Endothelial cell of umbilical vein (primary cell): ENCODE data around the gene INTS14. TPM values are rescaled to one million over a fixed set of nuclear protein-coding genes. Genes with fewer than 3 reads are reported as not detected.

Experiments used
- BruUV-seq: library from RNA; stranded (reverse); fragments of 400-500 nt; replicated peaks from 2 replicates; lab custom pipeline; 2021; lab: Mats Ljungman, UMichigan
- CTCF ChIA-PET: fragments of 300-600, 350-600 bp; sonication (Branson Sonifier 250); formaldehyde crosslinking; loops from one replicate; lab custom pipeline; 2021; ENCODE audit warnings: antibody characterized with exemption, inconsistent platforms; lab: Charles Lee
- POLR2A ChIA-PET: fragments of 300-600, 350-600 bp; sonication (Branson Sonifier 250); formaldehyde crosslinking; loops from one replicate; lab custom pipeline; 2021; ENCODE audit warnings: antibody characterized with exemption, inconsistent platforms; lab: Charles Lee
- DNase-seq: peaks from one replicate; pipeline ENCODE4 v3.0.0-alpha.2; 2011; ENCODE audit warnings: low read depth, low spot score
- FAIRE-seq: peaks from 2 replicates; lab custom pipeline; 2011; peaks lifted over from hg19 to GRCh38; lab: Jason Lieb, UNC
- H2AFZ ChIP-seq: 2 replicates; pipeline ENCODE4 v1.6.0; 2012; ENCODE audit warnings: low read depth, low read length, control low read depth, inconsistent platforms
- H3K27ac ChIP-seq: 2 replicates; pipeline ENCODE4 v1.5.1; 2011; ENCODE audit warnings: low read depth, mild to moderate bottlenecking, control low read depth, low read length, moderate library complexity; ENCODE audit not compliant: insufficient read depth
- H3K27me3 ChIP-seq, 2 experiments: 2 replicates each; pipeline versions ENCODE4 v1.6.0 to v1.6.1; 2011; ENCODE audit warnings: low read length in 2 of 2, mixed read lengths in 1 of 2; ENCODE audit not compliant: control insufficient read depth in 2 of 2, insufficient read depth in 2 of 2
- H3K36me3 ChIP-seq, 2 experiments: 2 replicates in 1 of 2; 3 replicates in 1 of 2; pipeline ENCODE4 v1.5.1; 2011; ENCODE audit warnings: low read length in 2 of 2, mild to moderate bottlenecking in 1 of 2, moderate library complexity in 1 of 2; ENCODE audit not compliant: control insufficient read depth in 2 of 2, insufficient read depth in 2 of 2; ENCODE audit errors: extremely low read depth in 1 of 2
- H3K4me1 ChIP-seq: 3 replicates; pipeline ENCODE4 v1.5.1; 2011; ENCODE audit warnings: mild to moderate bottlenecking, low read length; ENCODE audit not compliant: control insufficient read depth, insufficient read depth; ENCODE audit errors: extremely low read depth
- H3K4me2 ChIP-seq: 2 replicates; pipeline ENCODE4 v1.6.1; 2011; ENCODE audit warnings: low read length, control low read depth, mixed read lengths; ENCODE audit not compliant: insufficient read depth
- H3K4me3 ChIP-seq, 3 experiments: fragments of 200-600 bp in 1 of 3; sonication (generic), shearing (Covaris generic) in 1 of 3; replicated peaks in 1 of 3; 2 replicates each; pipeline ENCODE4 v1.5.1; 2011 to 2016; ENCODE audit warnings: control low read depth in 3 of 3, low read length in 3 of 3, mild to moderate bottlenecking in 2 of 3, inconsistent platforms in 1 of 3, low read depth in 1 of 3, moderate library complexity in 1 of 3; ENCODE audit not compliant: insufficient read depth in 1 of 3
- H3K79me2 ChIP-seq: 2 replicates; pipeline ENCODE4 v1.6.0; 2012; ENCODE audit warnings: low read length, inconsistent platforms; ENCODE audit not compliant: control insufficient read depth, insufficient read depth
- H3K9ac ChIP-seq: replicated peaks from 2 replicates; pipeline ENCODE3; 2011; ENCODE audit warnings: low read length, control low read depth; ENCODE audit not compliant: insufficient read depth; ENCODE audit errors: extremely low read depth
- H3K9me1 ChIP-seq: replicated peaks from 3 replicates; pipeline ENCODE4 v1.6.0; 2011; ENCODE audit warnings: mild to moderate bottlenecking, low read length; ENCODE audit not compliant: control insufficient read depth, insufficient read depth; ENCODE audit errors: extremely low read depth
- H3K9me3 ChIP-seq: replicated peaks from 2 replicates; pipeline ENCODE4 v1.5.1; 2012; ENCODE audit warnings: low read length, inconsistent platforms; ENCODE audit not compliant: control insufficient read depth, insufficient read depth
- H4K20me1 ChIP-seq: replicated peaks from 2 replicates; pipeline ENCODE3; 2011; ENCODE audit warnings: mild to moderate bottlenecking, low read length; ENCODE audit not compliant: control insufficient read depth, insufficient read depth; ENCODE audit errors: extremely low read depth
- EZH2 ChIP-seq: IDR thresholded peaks from 2 replicates; pipeline ENCODE4 v1.6.1; 2012; ENCODE audit warnings: borderline replicate concordance, low read depth, mild to moderate bottlenecking, moderate library complexity, low read length, inconsistent platforms; ENCODE audit not compliant: severe bottlenecking
- FOS ChIP-seq: IDR thresholded peaks from 2 replicates; pipeline ENCODE4 v1.6.1; 2011; ENCODE audit warnings: mild to moderate bottlenecking, low read length, moderate library complexity, borderline replicate concordance; ENCODE audit not compliant: insufficient read depth
- GATA2 ChIP-seq: IDR thresholded peaks from 2 replicates; pipeline ENCODE4 v1.7.0; 2011; ENCODE audit warnings: low read depth, mild to moderate bottlenecking, moderate library complexity, mixed read lengths, low read length; ENCODE audit not compliant: insufficient read length, insufficient read depth
- JUN ChIP-seq: IDR thresholded peaks from 2 replicates; pipeline ENCODE4 v1.6.1; 2011; ENCODE audit warnings: borderline replicate concordance, low read depth; ENCODE audit not compliant: insufficient read length, insufficient read depth
- MYC ChIP-seq: IDR thresholded peaks from one replicate; pipeline ENCODE4 v1.6.1; 2011; ENCODE audit warnings: mild to moderate bottlenecking, low read depth, low read length
- POLR2A ChIP-seq: IDR thresholded peaks from 2 replicates; pipeline ENCODE4 v1.6.1; 2012; ENCODE audit warnings: low read depth, mild to moderate bottlenecking, control low read depth, low read length
- POLR2AphosphoS5 ChIP-seq: IDR thresholded peaks from 2 replicates; pipeline ENCODE4 v1.6.1; 2012; ENCODE audit warnings: low read depth, mild to moderate bottlenecking, control low read depth, low read length, moderate library complexity; ENCODE audit not compliant: insufficient read depth
- dilution Hi-C: fragments of 300-500 bp; cut with MboI; formaldehyde crosslinking; loops from one replicate; pipeline ENCODE4 v1.15.0; 2019; ENCODE audit warnings: low sequenced_read_pairs; ENCODE audit not compliant: extremely low pct_ligation_motif_present
- intact Hi-C: fragments of 100-400 bp; cut with micrococcal nuclease; formaldehyde crosslinking; loops from one replicate; pipeline ENCODE4 v1.10.0; 2022
- polyA plus RNA-seq, 4 experiments: library from polyadenylated mRNA; depleted of rRNA in 3 of 4; stranded (reverse) in 3 of 4; unstranded in 1 of 4; fragments of >200 nt; gene quantifications; 2 replicates each; pipeline versions ENCODE4 v1.2.1 to v1.2.3, GENCODE V29; 2011 to 2012; ENCODE audit warnings: missing spikeins in 1 of 4
- total RNA-seq: library from RNA; stranded (reverse); gene quantifications from 2 replicates; pipeline ENCODE4 v1.2.3, GENCODE V29; 2021
- TF ChIP-seq, protein P1 (sequence below): IDR thresholded peaks from 2 replicates; pipeline ENCODE4 v1.6.1; 2011; ENCODE audit not compliant: insufficient read depth, insufficient read length
- TF ChIP-seq, protein P2 (sequence below), 2 donors: IDR thresholded peaks; 1 replicate in 1 of 2; 2 replicates in 1 of 2; pipeline ENCODE4 v1.5.1; 2011; ENCODE audit warnings: low read length in 2 of 2, mild to moderate bottlenecking in 2 of 2, moderate library complexity in 2 of 2, control low read depth in 1 of 2, inconsistent platforms in 1 of 2, low read depth in 1 of 2; ENCODE audit not compliant: insufficient read depth in 1 of 2; ENCODE audit errors: extremely low read depth in 1 of 2

Gene INTS14
- total and polyA plus RNA-seq, 2 donors (not counting 3 experiments of a cell fraction or from before 2014, with no cell fraction given), result 41.7 to 52.6 TPM

DNA sequence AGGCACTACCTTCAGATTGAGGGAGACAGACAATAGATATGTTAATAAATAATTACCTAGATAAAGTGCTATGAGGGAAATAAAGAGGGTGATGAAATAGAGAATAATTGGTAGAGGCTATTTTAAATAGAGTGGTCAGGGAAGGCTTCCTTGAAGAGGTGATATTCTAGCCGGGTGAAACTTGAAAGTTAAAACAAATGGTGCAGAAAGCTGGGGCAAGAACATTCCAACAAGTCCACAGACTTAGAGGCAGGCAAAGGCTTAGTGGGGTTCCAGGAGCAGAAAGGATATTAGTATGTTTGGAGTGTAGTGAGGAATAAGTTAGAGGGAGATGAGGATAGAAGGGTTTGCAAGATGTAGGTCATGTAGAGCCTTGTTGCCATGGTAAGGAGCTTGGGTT, 70.6 kb downstream of the INTS14 start:
- Histone ChIP-seq H3K4me3 (no peak overlapping the region), H4K20me1 (no peaks in the 10 kb centered on the region), H2AFZ (no peak overlapping the region), H3K9me3 (no peaks in the 10 kb centered on the region), H3K27me3 (no peaks in the 10 kb centered on the region), H3K27ac (no peak overlapping the region), H3K79me2 (peaks cover 82% of the 10 kb centered on the region), H3K9me1 (no peaks in the 10 kb centered on the region), H3K4me1 (no peaks in the 10 kb centered on the region), H3K36me3 (no peaks in the 10 kb centered on the region), H3K9ac (no peak overlapping the region), H3K4me2 (no peak overlapping the region)
- BruUV-seq, result no TSS peak
- TF ChIP-seq JUN, result no peak
- no peak for TF ChIP-seq MYC
- TF ChIP-seq POLR2AphosphoS5, result no peak
- no peak for TF ChIP-seq GATA2
- no peak for TF ChIP-seq EZH2
- intact Hi-C loops, result no loop called here
- no peak for FAIRE-seq
- CTCF ChIA-PET, result interaction anchor here (1.4 kb wide), 1 partner anchor 9 kb away, joined by 3 read pairs; no protein-coding TSS in a partner anchor
- dilution Hi-C loops, result no loop called here
- POLR2A ChIA-PET, result no interaction called here
- DNase-seq, result no peak

DNA sequence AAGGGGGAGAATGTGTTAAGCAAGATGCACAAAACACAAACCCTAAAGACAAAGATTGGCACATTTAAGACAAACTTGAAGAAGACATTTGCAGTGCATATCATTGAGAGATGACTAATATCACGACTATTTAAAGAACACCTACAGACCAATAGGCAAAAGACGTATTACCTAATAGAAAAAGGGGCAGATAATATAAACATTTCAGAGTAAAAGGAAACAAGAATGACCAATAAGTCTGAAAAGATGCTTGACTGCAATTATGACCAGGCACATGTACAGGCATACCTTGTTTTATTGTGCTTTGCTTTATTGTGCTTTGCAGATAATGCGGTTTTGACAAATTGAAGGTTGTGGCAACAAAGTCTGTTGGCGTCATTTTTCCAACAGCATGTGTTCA, 75.7 kb downstream of the INTS14 start:
- DNase-seq (no peak), FAIRE-seq (no peak)
- H3K27me3 ChIP-seq, result no peaks in the 10 kb centered on the region
- H3K4me2 ChIP-seq, result no peak overlapping the region
- CTCF ChIA-PET, result no interaction called here
- H3K4me1 ChIP-seq, result peaks cover 5% of the 10 kb centered on the region
- TF ChIP-seq POLR2A, result no peak
- no peak for TF ChIP-seq POLR2AphosphoS5
- TF ChIP-seq EZH2, result no peak
- TF ChIP-seq JUN, result no peak
- TF ChIP-seq FOS, result no peak
- TF ChIP-seq, protein P1, sequence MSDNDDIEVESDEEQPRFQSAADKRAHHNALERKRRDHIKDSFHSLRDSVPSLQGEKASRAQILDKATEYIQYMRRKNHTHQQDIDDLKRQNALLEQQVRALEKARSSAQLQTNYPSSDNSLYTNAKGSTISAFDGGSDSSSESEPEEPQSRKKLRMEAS, result no peak
- no peak for TF ChIP-seq MYC
- TF ChIP-seq, protein P2, sequence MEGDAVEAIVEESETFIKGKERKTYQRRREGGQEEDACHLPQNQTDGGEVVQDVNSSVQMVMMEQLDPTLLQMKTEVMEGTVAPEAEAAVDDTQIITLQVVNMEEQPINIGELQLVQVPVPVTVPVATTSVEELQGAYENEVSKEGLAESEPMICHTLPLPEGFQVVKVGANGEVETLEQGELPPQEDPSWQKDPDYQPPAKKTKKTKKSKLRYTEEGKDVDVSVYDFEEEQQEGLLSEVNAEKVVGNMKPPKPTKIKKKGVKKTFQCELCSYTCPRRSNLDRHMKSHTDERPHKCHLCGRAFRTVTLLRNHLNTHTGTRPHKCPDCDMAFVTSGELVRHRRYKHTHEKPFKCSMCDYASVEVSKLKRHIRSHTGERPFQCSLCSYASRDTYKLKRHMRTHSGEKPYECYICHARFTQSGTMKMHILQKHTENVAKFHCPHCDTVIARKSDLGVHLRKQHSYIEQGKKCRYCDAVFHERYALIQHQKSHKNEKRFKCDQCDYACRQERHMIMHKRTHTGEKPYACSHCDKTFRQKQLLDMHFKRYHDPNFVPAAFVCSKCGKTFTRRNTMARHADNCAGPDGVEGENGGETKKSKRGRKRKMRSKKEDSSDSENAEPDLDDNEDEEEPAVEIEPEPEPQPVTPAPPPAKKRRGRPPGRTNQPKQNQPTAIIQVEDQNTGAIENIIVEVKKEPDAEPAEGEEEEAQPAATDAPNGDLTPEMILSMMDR (IDR thresholded peaks at IDR 0.05; ENCODE audit: extremely low read depth in 1 of 2, insufficient read depth in 1 of 2, low read depth in 1 of 2, low read length in 2 of 2), result no peak
- TF ChIP-seq GATA2, result no peak
- H3K36me3 ChIP-seq, result no peaks in the 10 kb centered on the region
- H3K4me3 ChIP-seq, result no peak overlapping the region
- no peak overlapping the region for H3K27ac ChIP-seq
- dilution Hi-C loops, result no loop called here
- POLR2A ChIA-PET, result no interaction called here
- H3K9me1 ChIP-seq, result no peaks in the 10 kb centered on the region
- no peak overlapping the region for H2AFZ ChIP-seq
- intact Hi-C loops, result no loop called here
- no peak overlapping the region for H3K9ac ChIP-seq
- H3K79me2 ChIP-seq, result peaks cover 91% of the 10 kb centered on the region
- no TSS peak for BruUV-seq
- H4K20me1 ChIP-seq, result no peaks in the 10 kb centered on the region
- H3K9me3 ChIP-seq, result no peaks in the 10 kb centered on the region
